Upper lobe of left lung (tissue), 6 donors: ENCODE measurements around the gene CDADC1. TPM values are rescaled to one million over a fixed set of nuclear protein-coding genes. Genes with fewer than 3 reads are reported as not detected.

ENCODE experiments used
- ATAC-seq, 2 donors: fragments of 200-7000 bp; cut with Tn5 transposase; one replicate each; pipeline ENCODE4 v1.9.1; 2022; ENCODE audit warnings: mild to moderate bottlenecking in 2 of 2, moderate library complexity in 2 of 2; ENCODE audit not compliant: low FRiP score in 2 of 2
- DNase-seq, 2 donors: peaks; one replicate each; pipeline ENCODE4 v3.0.0-alpha.2; 2019 to 2020
- H3K27ac ChIP-seq, 4 donors: fragments of 200-600 bp; sonication (generic); one replicate each; pipeline ENCODE4 v1.5.1; 2016 to 2019
- H3K27me3 ChIP-seq, 4 donors: fragments of 200-600 bp; sonication (generic); one replicate each; pipeline ENCODE4 v1.5.1; 2017 to 2019
- H3K36me3 ChIP-seq, 4 donors: fragments of 200-600 bp; sonication (generic); one replicate each; pipeline ENCODE4 v1.5.1; 2016 to 2019
- H3K4me1 ChIP-seq, 4 donors: fragments of 200-600 bp; sonication (generic); one replicate each; pipeline ENCODE4 v1.5.1; 2018 to 2019
- H3K4me3 ChIP-seq, 4 donors: fragments of 200-600 bp; sonication (generic); one replicate each; pipeline ENCODE4 v1.5.1; 2017 to 2019; ENCODE audit warnings: mild to moderate bottlenecking in 2 of 4, moderate library complexity in 1 of 4
- H3K9me3 ChIP-seq, 4 donors: fragments of 200-600 bp; sonication (generic); one replicate each; pipeline ENCODE4 v1.5.1; 2018 to 2019
- EP300 ChIP-seq, 4 donors: sonication (generic); formaldehyde crosslinking; IDR thresholded peaks; one replicate each; pipeline ENCODE4 v1.5.1; 2017; ENCODE audit warnings: antibody characterized with exemption in 4 of 4, control low read depth in 2 of 4
- POLR2A ChIP-seq, 4 donors: fragments of 450-650 bp; IDR thresholded peaks; one replicate each; pipeline ENCODE4 v1.5.1; 2016 to 2017; ENCODE audit warnings: antibody characterized with exemption in 4 of 4, mild to moderate bottlenecking in 2 of 4
- POLR2AphosphoS5 ChIP-seq, 2 donors: sonication (generic); formaldehyde crosslinking; IDR thresholded peaks; one replicate each; pipeline ENCODE4 v1.5.1; 2017; ENCODE audit warnings: antibody characterized with exemption in 2 of 2
- WGBS, 2 donors: methylation state at CpG; one replicate each; pipeline ENCODE4 v1.1.5; 2017 to 2018; 5-methylcytosine and 5-hydroxymethylcytosine counted together
- total RNA-seq, 6 donors: library from RNA; depleted of rRNA in 4 of 6; stranded (reverse); fragments of >200 nt in 4 of 6; gene quantifications; one replicate each; pipeline versions ENCODE4 v1.1.0 to v1.2.1, GENCODE V29; 2016 to 2021
- TF ChIP-seq, protein P1 (sequence below), 6 experiments: fragments of 450-650 bp in 4 of 6; fragments of 200-600 bp in 2 of 6; sonication (generic) in 2 of 6; IDR thresholded peaks; one replicate each; pipeline ENCODE4 v1.5.1; 2016 to 2019; ENCODE audit warnings: antibody characterized with exemption in 6 of 6
- donor health status: DM: no; HTN: no; CAD: no; lungs with moderate emphysema.
- donor health status: DM: no; HTN: yes; CAD: no; lungs with severe emphysema.

The CDADC1 gene
- total RNA-seq, 6 donors from 2014 or later = 4.2 to 16.4 (median 10.6) TPM

- DNase-seq (peak in 1 of 2 donors; percentile 60), ATAC-seq (peak; percentile 66 to 89)
- H3K9me3 ChIP-seq = no peaks in the 10 kb centered on the region
- H3K4me3 ChIP-seq = peak overlapping the region in 3 of 4 donors; percentile 6 to 36 (median 36)
- peaks cover 4 to 17% (median 12%) of the 10 kb centered on the region in 4 donors for H3K4me1 ChIP-seq
- no peaks in the 10 kb centered on the region for H3K36me3 ChIP-seq
- peak overlapping the region in 2 of 4 donors; percentile 16 to 68 for H3K27ac ChIP-seq
- no peak for TF ChIP-seq EP300 (IDR thresholded peaks at IDR 0.05)
- TF ChIP-seq, protein P1, sequence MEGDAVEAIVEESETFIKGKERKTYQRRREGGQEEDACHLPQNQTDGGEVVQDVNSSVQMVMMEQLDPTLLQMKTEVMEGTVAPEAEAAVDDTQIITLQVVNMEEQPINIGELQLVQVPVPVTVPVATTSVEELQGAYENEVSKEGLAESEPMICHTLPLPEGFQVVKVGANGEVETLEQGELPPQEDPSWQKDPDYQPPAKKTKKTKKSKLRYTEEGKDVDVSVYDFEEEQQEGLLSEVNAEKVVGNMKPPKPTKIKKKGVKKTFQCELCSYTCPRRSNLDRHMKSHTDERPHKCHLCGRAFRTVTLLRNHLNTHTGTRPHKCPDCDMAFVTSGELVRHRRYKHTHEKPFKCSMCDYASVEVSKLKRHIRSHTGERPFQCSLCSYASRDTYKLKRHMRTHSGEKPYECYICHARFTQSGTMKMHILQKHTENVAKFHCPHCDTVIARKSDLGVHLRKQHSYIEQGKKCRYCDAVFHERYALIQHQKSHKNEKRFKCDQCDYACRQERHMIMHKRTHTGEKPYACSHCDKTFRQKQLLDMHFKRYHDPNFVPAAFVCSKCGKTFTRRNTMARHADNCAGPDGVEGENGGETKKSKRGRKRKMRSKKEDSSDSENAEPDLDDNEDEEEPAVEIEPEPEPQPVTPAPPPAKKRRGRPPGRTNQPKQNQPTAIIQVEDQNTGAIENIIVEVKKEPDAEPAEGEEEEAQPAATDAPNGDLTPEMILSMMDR (IDR thresholded peaks at IDR 0.05) = peak; percentile 71 to 91 (median 86)
- WGBS, 2 donors = 45 to 47% methylated on average over 20 of the region's 20 CpGs
- H3K27me3 ChIP-seq = no peaks in the 10 kb centered on the region
These were observed 53.2 kb downstream of the CDADC1 start for GRCh38 chr13:49300739-49301589.

DNA sequence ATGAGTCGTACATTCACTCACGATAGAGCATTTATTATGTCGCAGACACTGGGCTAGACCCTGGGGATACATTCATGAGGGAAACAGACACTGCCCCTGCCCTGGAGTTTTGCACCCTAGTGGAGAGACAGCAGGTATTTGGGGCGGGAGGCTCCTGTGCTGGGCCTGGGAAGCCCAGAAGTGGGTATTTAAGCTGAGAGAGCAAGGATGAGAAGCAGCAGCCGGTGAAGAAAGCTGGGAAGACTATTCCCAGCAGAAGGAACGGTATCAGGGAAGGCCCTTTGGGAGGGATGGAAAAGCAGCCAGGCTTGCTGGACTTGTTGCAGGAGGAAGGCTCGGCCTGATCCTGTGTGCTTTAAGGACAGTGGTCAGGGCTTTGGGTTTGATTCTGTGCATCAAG lies 54.5 kb downstream of the CDADC1 start:
- Histone ChIP-seq H3K4me3 (no peak overlapping the region), H3K27me3 (no peaks in the 10 kb centered on the region), H3K27ac (no peak overlapping the region), H3K36me3 (no peaks in the 10 kb centered on the region), H3K4me1 (peaks cover 4 to 18% (median 12%) of the 10 kb centered on the region in 4 donors), H3K9me3 (no peaks in the 10 kb centered on the region)
- 85 to 91% methylated on average over 7 of the region's 7 CpGs for WGBS, 2 donors
- no peak for ATAC-seq
- no peak for DNase-seq
- TF ChIP-seq, protein P1 (IDR thresholded peaks at IDR 0.05) = no peak

GRCh38 chr13:49302817-49303216 lies 55.1 kb downstream of the CDADC1 start:
- 80 to 89% methylated on average over 9 of the region's 9 CpGs for WGBS, 2 donors
- peaks cover 7 to 24% (median 14%) of the 10 kb centered on the region in 4 donors for H3K4me1 ChIP-seq
- TF ChIP-seq POLR2AphosphoS5 (IDR thresholded peaks at IDR 0.05) = no peak
- TF ChIP-seq POLR2A (IDR thresholded peaks at IDR 0.05) = no peak
- TF ChIP-seq, protein P1 (IDR thresholded peaks at IDR 0.05) = no peak
- TF ChIP-seq EP300 (IDR thresholded peaks at IDR 0.05) = no peak
- no peaks in the 10 kb centered on the region for H3K36me3 ChIP-seq
- no peaks in the 10 kb centered on the region for H3K27me3 ChIP-seq
- H3K9me3 ChIP-seq = no peaks in the 10 kb centered on the region
- no peak overlapping the region for H3K4me3 ChIP-seq
- DNase-seq (peak in 1 of 2 donors; percentile 72), ATAC-seq (no peak)
- H3K27ac ChIP-seq = no peak overlapping the region

DNA sequence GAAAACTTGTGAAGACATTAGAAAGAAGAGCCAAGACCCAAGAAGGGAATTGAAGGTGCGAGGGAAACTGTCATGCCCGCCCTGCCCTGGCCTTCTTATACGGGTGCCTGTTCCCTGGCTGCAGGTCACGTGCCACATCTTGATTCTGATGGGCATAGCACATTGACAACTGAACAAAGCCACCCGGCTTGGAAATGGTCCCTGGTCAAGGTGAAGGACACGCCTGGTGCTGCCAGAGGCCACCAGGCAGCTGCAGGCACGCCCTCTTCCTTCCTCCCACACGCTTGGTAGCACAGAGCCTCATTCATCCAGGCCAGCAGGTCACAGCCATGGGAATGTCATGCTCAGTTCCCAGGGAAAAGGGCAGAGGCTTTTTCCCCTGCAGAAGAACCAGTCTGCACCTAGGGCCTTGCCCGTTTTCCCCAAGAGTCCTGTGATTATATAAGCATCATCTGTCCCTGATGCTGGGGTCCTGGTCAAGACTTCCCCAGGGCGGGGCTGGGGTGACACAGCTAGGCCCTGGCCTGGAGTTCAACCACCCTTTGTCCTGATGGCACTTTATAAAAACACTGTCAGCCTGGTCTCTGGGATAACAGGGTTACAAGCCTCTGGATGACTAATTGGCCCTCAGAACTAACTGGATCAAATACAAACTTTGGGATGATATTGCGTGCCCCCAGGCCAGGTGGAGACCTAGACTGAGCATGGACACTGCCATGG lies 56.0 kb downstream of the CDADC1 start:
- TF ChIP-seq EP300 (IDR thresholded peaks at IDR 0.05) (no peak), POLR2AphosphoS5 (IDR thresholded peaks at IDR 0.05) (peak in 1 of 2 donors; percentile 35), POLR2A (IDR thresholded peaks at IDR 0.05) (no peak)
- TF ChIP-seq, protein P1 (IDR thresholded peaks at IDR 0.05) = no peak
- peak overlapping the region in 2 of 4 donors; percentile 21 to 57 for H3K27ac ChIP-seq
- no peaks in the 10 kb centered on the region for H3K9me3 ChIP-seq
- peaks cover 14 to 30% (median 20%) of the 10 kb centered on the region in 4 donors for H3K4me1 ChIP-seq
- no peaks in the 10 kb centered on the region for H3K27me3 ChIP-seq
- no peaks in the 10 kb centered on the region for H3K36me3 ChIP-seq
- DNase-seq (no peak), ATAC-seq (no peak)
- 62 to 63% methylated on average over 11 of the region's 11 CpGs for WGBS, 2 donors
- H3K4me3 ChIP-seq = no peak overlapping the region
